ENCODE measurements around the gene ACTN1. TPM values are rescaled to one million over a fixed set of nuclear protein-coding genes. Genes with fewer than 3 reads are reported as not detected.

Gene ACTN1
- total and polyA plus RNA-seq, 2 of the 8 experiments (the other 6 are each of a cell fraction or from before 2014, with no cell fraction given) = 236 to 262 TPM

GRCh38 chr14:68934066-68934465 is 45.0 kb downstream of the ACTN1 start:
- H3K4ac ChIP-seq (replicated peaks; ENCODE audit: insufficient read length, low read depth, low read length) = no peak overlapping the region

More at GRCh38 chr14:68934066-68934465, 45.0 kb downstream of the ACTN1 start:
- Histone ChIP-seq H3K27ac (ENCODE audit: low read depth, low read length) (no peak overlapping the region), H3K18ac (ENCODE audit: extremely low read depth, low read length) (no peak overlapping the region), H4K5ac (ENCODE audit: insufficient read length, low read depth, low read length) (no peak overlapping the region), H4K91ac (replicated peaks; ENCODE audit: insufficient read length, low read length) (no peak overlapping the region), H2AFZ (ENCODE audit: low read length) (no peak overlapping the region), H2AK5ac (ENCODE audit: low read depth, low read length) (no peak overlapping the region), H3K23me2 (ENCODE audit: low read depth, low read length) (no peaks in the 10 kb centered on the region), H3K4me2 (ENCODE audit: insufficient read depth in 1 of 2, low read depth in 2 of 2, low read length in 2 of 2) (no peak overlapping the region), H2BK5ac (ENCODE audit: low read depth, low read length) (no peak overlapping the region), H3K27me3 (replicated peaks in 1 of 4; ENCODE audit: control insufficient read depth in 3 of 4, extremely low read depth in 1 of 4, insufficient read depth in 3 of 4, low read length in 3 of 4) (no peaks in the 10 kb centered on the region), H3K14ac (ENCODE audit: insufficient read length) (no peak overlapping the region), H3K36me3 (ENCODE audit: control insufficient read depth in 2 of 4, insufficient read depth in 4 of 4, low read length in 3 of 4) (0 out of 8 replicates have a peak, but pooled peaks cover 0 to 3% (median 0%) of the 10 kb centered on the region in 4 experiments), H3K56ac (replicated peaks; ENCODE audit: insufficient read length, low read depth, low read length) (no peak overlapping the region), H2BK120ac (replicated peaks; ENCODE audit: low read depth, low read length) (no peak overlapping the region), H3K79me2 (ENCODE audit: control insufficient read depth in 1 of 2, insufficient read depth in 2 of 2, low read length in 2 of 2) (peaks cover 8 to 96% of the 10 kb centered on the region in 2 experiments; a peak in 3 of 4 replicates), H3K4me1 (replicated peaks in 1 of 4; ENCODE audit: control insufficient read depth in 3 of 4, insufficient read depth in 4 of 4, low read length in 3 of 4) (peaks cover 0 to 20% (median 7%) of the 10 kb centered on the region in 4 experiments; a peak in 4 of 7 replicates), H3K23ac (ENCODE audit: insufficient read length) (no peak overlapping the region), H3K79me1 (ENCODE audit: low read depth, low read length) (peaks cover 23% of the 10 kb centered on the region), H2BK15ac (ENCODE audit: low read length) (no peak overlapping the region), H2BK20ac (ENCODE audit: low read length) (no peak overlapping the region), H3K9me3 (ENCODE audit: insufficient read depth in 2 of 2, low read depth in 1 of 2, low read length in 1 of 2) (no peaks in the 10 kb centered on the region), H2BK12ac (ENCODE audit: low read depth, low read length) (no peak overlapping the region), H4K8ac (ENCODE audit: extremely low read depth, insufficient read depth, low read length) (no peak overlapping the region), H3K4me3 (ENCODE audit: extremely low read depth in 1 of 4, insufficient read depth in 2 of 4, low read depth in 3 of 4, low read length in 4 of 4) (no peak overlapping the region), H3K9ac (replicated peaks in 1 of 4; ENCODE audit: extremely low read depth in 1 of 4, low read depth in 3 of 4, low read length in 3 of 4) (no peak overlapping the region), H4K20me1 (replicated peaks in 1 of 2; ENCODE audit: control insufficient read depth in 1 of 2, insufficient read depth in 2 of 2, low read length in 2 of 2) (peaks cover 19 to 41% of the 10 kb centered on the region in 2 experiments)
- no peak for DNase-seq (ENCODE audit: low read depth in 1 of 2, low spot score in 2 of 2)
- WGBS, 2 experiments (ENCODE audit: extremely low coverage in 1 of 2, insufficient coverage in 1 of 2, insufficient read length in 1 of 2, insufficient replicate concordance in 2 of 2, low coverage in 1 of 2, low lambda C conversion rate in 2 of 2, missing lambda C conversion rate in 1 of 2) = 95% methylated on average over 9 of the region's 9 CpGs; no CpG with 5 or more reads in 1 of the 2 experiments
- CTCF ChIA-PET (ENCODE audit: partially characterized antibody) = interaction anchor here (0.6 to 22.6 kb wide), 2 partner anchors 20 to 170 kb away, joined by 3 to 291 read pairs; no protein-coding TSS in a partner anchor
- no peak for FAIRE-seq
- no peak for TF ChIP-seq CBX8 (IDR thresholded peaks at IDR 0.05; ENCODE audit: borderline replicate concordance, low read depth, low read length)
- no peak for TF ChIP-seq HDAC6 (IDR thresholded peaks at IDR 0.05; ENCODE audit: low read depth, low read length)
- no peak for TF ChIP-seq SUZ12 (IDR thresholded peaks at IDR 0.05; ENCODE audit: low read length)
- no peak for TF ChIP-seq CBX5 (IDR thresholded peaks at IDR 0.05; ENCODE audit: low read depth, low read length)
- TF ChIP-seq SAP30 (IDR thresholded peaks at IDR 0.05; ENCODE audit: insufficient read depth, insufficient replicate concordance, low read length) = no peak
- TF ChIP-seq MAFK (IDR thresholded peaks at IDR 0.05; ENCODE audit: low read depth, low read length) = no peak
- TF ChIP-seq KDM5A (IDR thresholded peaks at IDR 0.05; ENCODE audit: low read length) = no peak
- TF ChIP-seq POU5F1 (IDR thresholded peaks at IDR 0.05; ENCODE audit: low read depth, low read length) = no peak
- TF ChIP-seq GTF2F1 (IDR thresholded peaks at IDR 0.05; ENCODE audit: borderline replicate concordance, low read depth, low read length) = no peak
- TF ChIP-seq TAF7 (optimal IDR thresholded peaks at IDR 0.05; ENCODE audit: borderline replicate concordance, low read depth, low read length) = no peak
- no peak for TF ChIP-seq JUND (IDR thresholded peaks at IDR 0.05; ENCODE audit: low read length)
- TF ChIP-seq CREB1 (IDR thresholded peaks at IDR 0.05) = no peak
- POLR2A ChIA-PET (ENCODE audit: partially characterized antibody) = no interaction called here

Measured in H1 (cell line).